DOHH2 (cell line): ENCODE data around the gene PTGS2.

ENCODE experiments used
- H3F3A ChIP-seq: fragments of 200-600 bp; sonication (generic), shearing (Covaris generic); 2 replicates; pipeline ENCODE4 v1.6.0; 2016; ENCODE audit warnings: antibody characterized with exemption, mild to moderate bottlenecking; ENCODE audit not compliant: control insufficient read depth, insufficient read depth
- H3K27ac ChIP-seq: fragments of 200-600 bp; sonication (generic); 2 replicates; pipeline ENCODE4 v1.5.1; 2014; ENCODE audit warnings: low read depth, mild to moderate bottlenecking, low read length, moderate library complexity
- H3K27me3 ChIP-seq: fragments of 200-600 bp; sonication (generic); 2 replicates; pipeline ENCODE4 v1.6.1; 2014; ENCODE audit warnings: mild to moderate bottlenecking, low read length, mixed read lengths; ENCODE audit not compliant: control insufficient read depth
- H3K36me3 ChIP-seq: fragments of 200-600 bp; sonication (generic); 2 replicates; pipeline ENCODE4 v1.6.1; 2014; ENCODE audit warnings: mild to moderate bottlenecking, low read length, moderate library complexity, mixed read lengths; ENCODE audit not compliant: control insufficient read depth
- H3K4me1 ChIP-seq: fragments of 200-600 bp; sonication (generic); 2 replicates; pipeline ENCODE4 v1.6.1; 2014; ENCODE audit warnings: mild to moderate bottlenecking, low read length, mixed read lengths; ENCODE audit not compliant: control insufficient read depth
- H3K4me2 ChIP-seq: fragments of 200-600 bp; sonication (generic); 2 replicates; pipeline ENCODE4 v1.6.0; 2014; ENCODE audit warnings: mild to moderate bottlenecking, low read length, moderate library complexity
- H3K4me3 ChIP-seq: fragments of 200-600 bp; sonication (generic); 2 replicates; pipeline ENCODE4 v1.5.1; 2014; ENCODE audit warnings: mild to moderate bottlenecking, low read length, mixed read lengths
- H3K79me2 ChIP-seq: fragments of 200-600 bp; sonication (generic); 2 replicates; pipeline ENCODE4 v1.6.1; 2014; ENCODE audit warnings: mild to moderate bottlenecking, low read length, mixed read lengths; ENCODE audit not compliant: control insufficient read depth
- H3K9me2 ChIP-seq: fragments of 200-600 bp; sonication (generic); replicated peaks from 2 replicates; pipeline ENCODE4 v1.6.1; 2014; ENCODE audit warnings: mild to moderate bottlenecking, low read length, mixed read lengths; ENCODE audit not compliant: control insufficient read depth
- H3K9me3 ChIP-seq: fragments of 200-600 bp; sonication (generic); 2 replicates; pipeline ENCODE4 v1.6.1; 2014; ENCODE audit warnings: antibody characterized with exemption, low read length, mixed read lengths; ENCODE audit not compliant: control insufficient read depth, insufficient read depth
- H4K20me1 ChIP-seq: fragments of 200-600 bp; sonication (generic); 2 replicates; pipeline ENCODE4 v1.6.0; 2014; ENCODE audit warnings: low read depth, mild to moderate bottlenecking, antibody characterized with exemption, low read length, moderate library complexity; ENCODE audit not compliant: control insufficient read depth, insufficient read depth
- EZH2phosphoT487 ChIP-seq: fragments of 200-600 bp; sonication (generic); IDR thresholded peaks from 2 replicates; pipeline ENCODE4 v1.6.1; 2017; ENCODE audit warnings: borderline replicate concordance, mild to moderate bottlenecking, antibody characterized with exemption, low read length, moderate library complexity, mixed read lengths
- TF ChIP-seq, protein P1 (sequence below): fragments of 200-600 bp; sonication (generic); IDR thresholded peaks from one replicate; pipeline ENCODE4 v1.5.1; 2014; ENCODE audit warnings: antibody characterized with exemption, mild to moderate bottlenecking, low read depth, low read length; ENCODE audit not compliant: poor library complexity, severe bottlenecking

PTGS2 gene

DNA sequence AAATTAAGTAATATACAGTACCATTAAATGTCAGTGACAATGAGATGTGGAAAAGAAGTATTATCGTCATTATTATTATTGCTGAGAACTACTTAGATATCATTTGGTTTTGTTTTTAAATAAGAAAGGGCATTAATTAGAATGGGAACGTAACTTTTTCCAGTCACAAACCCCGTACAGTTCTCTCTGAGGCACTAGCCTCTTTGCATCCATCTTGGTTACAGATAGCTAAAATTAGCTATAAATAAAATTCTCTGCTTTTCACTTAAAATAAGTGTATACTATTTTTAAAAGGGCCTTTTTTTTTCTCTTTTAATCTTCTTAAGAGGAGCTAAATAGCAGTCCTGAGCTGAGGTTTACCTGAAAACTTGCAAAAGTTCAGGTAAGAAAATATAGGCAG, 7.6 kb downstream of the PTGS2 start:
- no peaks in the 10 kb centered on the region for H3K9me3 ChIP-seq
- no peaks in the 10 kb centered on the region for H3K27me3 ChIP-seq
- H3K27ac ChIP-seq: no peak overlapping the region
- no peaks in the 10 kb centered on the region for H4K20me1 ChIP-seq
- no peaks in the 10 kb centered on the region for H3K9me2 ChIP-seq
- H3K79me2 ChIP-seq: no peaks in the 10 kb centered on the region
- no peaks in the 10 kb centered on the region for H3F3A ChIP-seq
- H3K36me3 ChIP-seq: no peaks in the 10 kb centered on the region
- no peak overlapping the region for H3K4me3 ChIP-seq
- no peak overlapping the region for H3K4me2 ChIP-seq
- TF ChIP-seq, protein P1, sequence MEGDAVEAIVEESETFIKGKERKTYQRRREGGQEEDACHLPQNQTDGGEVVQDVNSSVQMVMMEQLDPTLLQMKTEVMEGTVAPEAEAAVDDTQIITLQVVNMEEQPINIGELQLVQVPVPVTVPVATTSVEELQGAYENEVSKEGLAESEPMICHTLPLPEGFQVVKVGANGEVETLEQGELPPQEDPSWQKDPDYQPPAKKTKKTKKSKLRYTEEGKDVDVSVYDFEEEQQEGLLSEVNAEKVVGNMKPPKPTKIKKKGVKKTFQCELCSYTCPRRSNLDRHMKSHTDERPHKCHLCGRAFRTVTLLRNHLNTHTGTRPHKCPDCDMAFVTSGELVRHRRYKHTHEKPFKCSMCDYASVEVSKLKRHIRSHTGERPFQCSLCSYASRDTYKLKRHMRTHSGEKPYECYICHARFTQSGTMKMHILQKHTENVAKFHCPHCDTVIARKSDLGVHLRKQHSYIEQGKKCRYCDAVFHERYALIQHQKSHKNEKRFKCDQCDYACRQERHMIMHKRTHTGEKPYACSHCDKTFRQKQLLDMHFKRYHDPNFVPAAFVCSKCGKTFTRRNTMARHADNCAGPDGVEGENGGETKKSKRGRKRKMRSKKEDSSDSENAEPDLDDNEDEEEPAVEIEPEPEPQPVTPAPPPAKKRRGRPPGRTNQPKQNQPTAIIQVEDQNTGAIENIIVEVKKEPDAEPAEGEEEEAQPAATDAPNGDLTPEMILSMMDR: no peak
- no peak for TF ChIP-seq EZH2phosphoT487
- no peaks in the 10 kb centered on the region for H3K4me1 ChIP-seq

DNA sequence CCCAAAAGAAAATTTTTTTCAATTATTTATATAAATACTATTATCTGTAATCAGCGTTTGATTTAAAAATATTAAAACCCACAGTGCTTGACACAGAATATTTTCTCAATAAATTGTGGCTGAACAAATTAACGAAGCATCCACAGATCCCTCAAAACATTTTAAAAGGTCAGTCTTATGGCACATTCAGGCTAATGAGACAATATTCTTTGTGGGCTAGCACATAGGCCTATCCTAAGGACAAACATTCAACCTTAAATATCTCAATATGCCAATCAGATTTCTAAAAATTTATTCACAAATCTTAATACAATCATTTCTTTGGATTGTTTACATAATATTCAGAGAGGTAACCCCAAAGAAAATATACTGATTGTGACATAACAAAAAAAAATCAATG, 8.1 kb downstream of the PTGS2 start:
- no peak overlapping the region for H3K27ac ChIP-seq
- H3K36me3 ChIP-seq: no peaks in the 10 kb centered on the region
- no peaks in the 10 kb centered on the region for H3F3A ChIP-seq
- H3K27me3 ChIP-seq: no peaks in the 10 kb centered on the region
- no peak overlapping the region for H3K4me2 ChIP-seq
- TF ChIP-seq, protein P1: no peak
- no peak for TF ChIP-seq EZH2phosphoT487
- no peaks in the 10 kb centered on the region for H3K9me2 ChIP-seq
- H4K20me1 ChIP-seq: no peaks in the 10 kb centered on the region
- H3K9me3 ChIP-seq: no peaks in the 10 kb centered on the region
- no peaks in the 10 kb centered on the region for H3K79me2 ChIP-seq
- no peaks in the 10 kb centered on the region for H3K4me1 ChIP-seq
- no peak overlapping the region for H3K4me3 ChIP-seq

DNA sequence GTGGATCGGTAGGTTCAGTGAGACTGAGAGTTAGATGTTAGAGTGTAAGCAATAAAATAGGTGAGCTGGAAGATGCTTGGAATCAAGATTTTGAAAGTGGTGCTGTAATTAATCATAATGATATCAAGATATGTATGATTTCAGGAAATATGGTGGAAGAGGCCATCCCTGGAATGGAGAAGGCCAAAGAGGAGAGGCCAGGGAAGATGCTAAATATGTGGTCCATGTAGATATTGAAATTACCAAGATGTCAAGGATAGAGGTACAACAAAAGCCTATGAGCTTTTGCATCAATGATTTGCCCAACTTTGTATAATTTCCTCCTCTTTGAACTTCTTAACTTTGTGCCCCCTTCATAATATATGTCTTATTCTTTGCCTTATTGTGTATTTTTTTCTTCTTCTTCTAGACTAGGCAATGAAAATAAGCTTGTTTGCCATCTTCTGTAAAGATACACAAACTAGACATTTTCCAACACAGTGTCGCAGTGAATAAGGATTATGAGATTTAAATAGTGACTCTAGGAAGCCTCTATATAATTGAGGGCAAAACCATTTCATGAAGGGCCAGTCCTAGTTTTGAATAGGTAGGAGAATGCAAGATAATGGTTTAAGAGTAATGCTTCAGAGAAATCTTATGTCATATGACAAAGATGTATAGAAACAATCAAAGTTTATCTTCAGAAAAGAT, 8.9 kb downstream of the PTGS2 start:
- Histone ChIP-seq H3K4me3 (no peak overlapping the region), H3K27me3 (no peaks in the 10 kb centered on the region), H3K27ac (no peak overlapping the region), H3K36me3 (no peaks in the 10 kb centered on the region), H3K4me2 (no peak overlapping the region), H3K79me2 (no peaks in the 10 kb centered on the region), H3K9me2 (no peaks in the 10 kb centered on the region), H3F3A (no peaks in the 10 kb centered on the region), H3K9me3 (no peaks in the 10 kb centered on the region), H4K20me1 (no peaks in the 10 kb centered on the region), H3K4me1 (no peaks in the 10 kb centered on the region)
- TF ChIP-seq, protein P1: no peak
- TF ChIP-seq EZH2phosphoT487: no peak
